NCI-H2081 treated with DMSO at 0.1 percent for 48 hours (cell line): ENCODE data around the gene NPAS3.

Experiments used
- DNase-seq: peaks from one replicate; lab custom pipeline; 2025; lab: John Stamatoyannopoulos, UW

Gene NPAS3

DNA sequence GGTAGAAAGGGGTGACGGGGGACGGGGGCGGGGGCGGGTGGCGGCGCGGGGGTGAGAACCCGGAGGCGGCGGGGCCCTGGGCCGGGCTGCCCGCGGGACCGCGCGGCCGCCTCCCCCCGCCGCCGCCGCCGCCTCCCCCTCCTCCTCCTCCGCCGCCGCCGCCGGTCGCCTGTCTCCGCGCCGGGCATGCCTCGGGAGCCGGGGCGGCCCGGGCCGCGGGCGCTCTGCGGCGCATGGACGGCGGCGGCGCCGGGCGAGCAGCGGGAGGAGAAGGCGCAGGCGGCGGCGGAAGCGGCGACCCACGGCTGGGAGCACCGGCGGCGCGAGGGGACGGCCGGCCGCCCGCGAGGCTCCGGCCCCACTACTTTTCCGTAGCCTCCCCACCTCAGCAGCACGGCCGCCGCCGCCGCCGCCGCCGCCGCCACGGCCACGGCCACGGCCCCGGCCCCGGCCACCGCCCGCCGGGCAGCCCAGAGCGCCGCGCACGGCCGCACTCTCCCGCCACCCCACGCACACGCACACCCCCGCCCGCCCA lies at the start of gene NPAS3:
TSS of gene NPAS3 (plus strand) at position 161 of the 535 bp plus-strand sequence.
- DNase-seq, result no peak

DNA sequence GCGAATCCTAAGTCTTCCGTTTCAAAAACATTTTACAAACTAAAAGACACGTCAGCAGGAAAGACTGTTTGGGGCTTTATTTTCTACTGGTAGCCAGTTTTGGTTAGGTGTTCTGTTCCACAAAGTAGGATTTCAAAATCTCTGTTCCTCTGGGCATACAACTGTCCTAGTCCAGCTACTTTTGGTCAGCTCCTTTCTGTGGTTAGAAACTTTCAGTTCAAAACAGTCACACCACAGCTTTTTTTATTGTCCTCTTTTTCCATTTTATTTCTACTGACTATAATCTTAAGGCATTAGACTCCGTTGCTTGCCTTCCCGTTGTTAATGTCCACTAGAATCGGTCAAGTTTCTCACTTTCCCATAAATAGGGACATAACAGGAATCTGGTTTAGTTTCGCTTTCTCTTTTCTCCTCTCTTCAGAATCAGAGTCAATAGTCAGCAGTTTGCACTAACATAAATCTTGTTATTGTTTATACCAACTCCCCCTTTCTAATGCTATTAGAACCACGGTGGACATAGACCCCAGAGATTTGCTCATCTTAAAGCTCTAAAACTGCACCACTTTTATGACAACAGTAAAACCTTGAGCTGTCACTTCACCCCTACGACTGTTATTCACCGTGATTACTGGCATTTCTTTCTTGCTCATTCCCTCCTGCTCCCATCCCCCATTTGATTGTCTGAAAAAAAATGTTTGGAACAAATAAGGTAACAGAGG lies 41.5 kb upstream of the NPAS3 start:
- no peak for DNase-seq

- no peak for DNase-seq
These were observed 41.0 kb upstream of the NPAS3 start for GRCh38 chr14:32897698-32898064.

DNA sequence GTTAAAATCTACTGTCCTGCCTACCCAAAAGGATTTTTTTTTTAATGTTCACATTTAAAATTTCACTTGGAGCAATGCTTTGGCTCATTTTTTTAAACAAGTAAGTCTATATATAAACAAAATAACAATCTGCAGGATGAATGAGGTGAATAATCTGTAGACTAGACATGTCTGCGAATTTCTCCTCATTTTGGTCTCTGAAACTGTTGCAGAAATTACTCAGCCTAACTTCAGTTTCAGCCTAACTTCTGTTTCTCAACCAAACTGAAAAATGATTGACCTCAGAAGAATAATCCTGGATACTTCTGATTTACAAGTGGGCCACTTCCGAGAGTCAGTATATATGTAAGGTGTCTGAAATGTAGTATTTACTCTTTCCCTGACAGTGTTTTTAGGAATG lies 39.8 kb upstream of the NPAS3 start:
- DNase-seq, result no peak

GRCh38 chr14:32900547-32900946 lies 38.1 kb upstream of the NPAS3 start:
- DNase-seq, result no peak

DNA sequence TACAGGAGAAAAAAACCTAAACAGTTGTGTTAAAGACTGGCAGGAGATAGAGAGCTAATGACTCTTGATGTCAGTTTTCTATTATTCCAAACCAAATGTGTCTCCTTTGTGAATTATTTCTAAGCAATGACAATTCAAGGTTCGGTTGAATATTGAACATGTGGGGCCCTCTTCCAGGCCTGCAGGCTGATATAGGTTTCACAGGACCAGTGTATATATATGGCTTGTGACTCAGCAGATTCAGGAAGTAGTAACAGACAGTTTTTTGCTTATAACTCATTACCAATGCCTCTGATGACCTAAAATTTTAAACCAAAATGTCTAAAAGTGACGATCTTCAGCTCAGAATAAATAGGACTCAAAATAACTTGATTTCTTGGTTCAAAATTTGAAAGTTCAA lies 33.7 kb upstream of the NPAS3 start:
- no peak for DNase-seq

DNA sequence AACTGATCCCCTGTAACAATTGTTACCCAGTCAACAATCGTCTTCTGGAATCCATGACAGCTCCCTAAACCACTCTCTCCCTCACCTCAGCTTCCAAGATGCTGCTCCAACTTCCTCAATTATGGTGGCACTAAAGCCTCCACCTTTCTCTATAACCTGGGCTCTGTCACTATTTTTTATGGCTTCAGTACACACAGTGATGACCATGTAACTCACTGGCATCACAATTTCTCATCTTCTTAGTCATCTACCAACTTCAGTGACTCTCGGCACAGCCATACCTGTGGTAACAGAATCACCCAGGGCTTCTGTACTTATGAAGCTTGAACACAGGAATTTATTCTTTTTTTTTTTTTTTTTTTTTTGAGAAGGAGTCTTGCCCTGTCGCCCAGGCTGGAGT lies 32.0 kb upstream of the NPAS3 start:
- DNase-seq, result no peak

DNA sequence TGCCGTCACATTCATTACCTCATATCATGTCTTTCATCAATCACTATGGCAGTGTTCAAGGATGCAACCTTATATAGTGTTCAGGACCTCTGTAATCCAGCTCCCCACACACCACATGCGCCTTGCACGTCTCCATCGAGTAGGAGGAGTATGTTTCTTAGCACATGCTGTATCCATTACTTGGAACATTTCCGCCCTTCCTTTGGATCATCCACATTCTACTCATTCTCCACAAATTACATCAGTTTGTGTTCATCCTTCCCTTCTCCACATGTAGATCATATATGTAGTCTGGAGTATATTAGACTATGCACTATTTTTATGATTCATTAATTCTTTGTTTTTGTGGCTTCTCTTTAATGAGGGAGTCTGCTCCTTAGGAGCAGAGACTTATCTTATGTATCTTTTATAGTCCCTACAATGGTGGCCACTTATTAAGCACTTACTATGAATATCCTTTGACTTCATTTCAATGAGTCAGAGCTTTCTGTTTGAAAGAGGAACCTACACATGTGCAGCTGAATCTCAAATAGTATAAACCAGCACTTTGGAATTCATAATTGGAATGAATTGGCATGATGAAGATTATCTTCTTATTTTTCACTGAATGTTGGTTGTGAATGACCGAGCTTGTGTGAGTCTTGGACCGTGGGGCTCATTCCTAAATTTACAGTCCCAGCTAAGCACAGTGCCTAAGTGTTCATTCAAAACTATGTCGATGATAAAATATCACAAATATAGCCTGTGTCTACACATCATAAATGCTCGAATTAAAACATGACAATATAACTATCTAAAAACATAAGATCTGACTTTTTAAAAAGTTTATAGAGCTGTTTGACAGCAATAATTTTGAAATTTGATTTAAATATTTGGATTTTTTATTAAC lies 30.2 kb upstream of the NPAS3 start:
- no peak for DNase-seq

- no peak for DNase-seq
These were observed 25.0 kb upstream of the NPAS3 start for GRCh38 chr14:32913725-32914124.

- DNase-seq, result no peak
These were observed 24.3 kb upstream of the NPAS3 start for GRCh38 chr14:32914391-32914790.

GRCh38 chr14:32920696-32921276 lies 17.9 kb upstream of the NPAS3 start:
- DNase-seq, result no peak

DNA sequence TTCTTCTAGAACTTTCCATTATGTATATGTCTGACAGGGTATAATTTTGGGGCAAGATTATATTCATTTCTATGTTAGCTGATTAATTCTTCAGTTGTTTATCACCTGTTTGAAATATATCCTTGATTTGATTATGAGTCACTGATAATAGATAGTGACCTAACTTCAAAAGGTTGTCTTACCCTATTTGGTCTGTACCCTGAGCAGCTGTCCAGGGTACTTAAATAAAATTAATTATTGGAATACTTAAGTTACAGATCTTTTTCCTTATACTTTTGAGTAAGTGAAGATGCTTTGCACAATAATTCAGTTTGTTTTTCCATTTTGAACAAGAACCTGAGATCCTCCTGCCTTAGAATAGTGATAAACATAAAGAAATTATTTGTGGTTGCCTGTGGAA lies 13.2 kb upstream of the NPAS3 start:
- DNase-seq, result no peak

GRCh38 chr14:32932302-32932913 lies 6.3 kb upstream of the NPAS3 start:
- DNase-seq, result no peak

- no peak for DNase-seq
These were observed 5.6 kb upstream of the NPAS3 start for GRCh38 chr14:32932914-32933628.

GRCh38 chr14:32933629-32934072 lies 5.0 kb upstream of the NPAS3 start:
- no peak for DNase-seq

GRCh38 chr14:32934073-32934880 lies 4.4 kb upstream of the NPAS3 start:
- no peak for DNase-seq

GRCh38 chr14:32934881-32935633 lies 3.6 kb upstream of the NPAS3 start:
- no peak for DNase-seq

GRCh38 chr14:32939254-32940065 lies 781 bp downstream of the NPAS3 start:
- DNase-seq, result no peak

- peak; percentile 20 for DNase-seq
These were observed 1.5 kb downstream of the NPAS3 start for GRCh38 chr14:32940066-32940651.
